ENCODE results near the gene SHANK1. TPM values are rescaled to one million over a fixed set of nuclear protein-coding genes. Genes with fewer than 3 reads are reported as not detected.

SHANK1 gene
- total RNA-seq, 2 experiments from 2014 or later: 0.03 to 13.1 TPM

DNA sequence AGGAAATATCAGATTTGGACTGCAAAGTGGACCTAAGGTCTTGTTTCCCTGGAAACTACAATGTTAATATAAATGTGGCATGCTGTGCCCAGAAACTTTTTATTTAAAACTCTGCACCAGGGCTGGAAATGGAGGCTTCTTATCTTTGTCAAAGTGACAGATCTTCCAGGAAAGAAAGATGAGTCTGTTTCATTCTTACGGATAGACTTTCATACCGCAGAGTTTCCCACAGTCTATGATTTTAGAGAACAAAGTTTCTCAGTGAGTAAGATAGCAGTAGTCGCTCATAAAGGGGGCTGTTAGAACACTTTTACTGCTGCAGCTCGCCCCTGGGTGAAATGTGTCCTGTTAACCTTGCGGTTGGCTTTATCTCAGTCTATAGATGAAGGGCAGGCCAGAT is 10.3 kb upstream of the SHANK1 start:
- no peak for DNase-seq (ENCODE audit: low spot score)
- H2AFZ ChIP-seq (ENCODE audit: low read length): no peak overlapping the region
- H3K4me3 ChIP-seq (ENCODE audit: low read depth, low read length, poor library complexity, severe bottlenecking): no peak overlapping the region
- no peaks in the 10 kb centered on the region for H3K9me3 ChIP-seq (ENCODE audit: low read length)
- H3K27ac ChIP-seq (ENCODE audit: low read depth, low read length, poor library complexity, severe bottlenecking): no peak overlapping the region
- H3K79me2 ChIP-seq (ENCODE audit: insufficient read depth, low read depth, low read length): no peaks in the 10 kb centered on the region
- no peaks in the 10 kb centered on the region for H3K9me2 ChIP-seq (ENCODE audit: insufficient read depth, low read length)
- TF ChIP-seq, protein P1, sequence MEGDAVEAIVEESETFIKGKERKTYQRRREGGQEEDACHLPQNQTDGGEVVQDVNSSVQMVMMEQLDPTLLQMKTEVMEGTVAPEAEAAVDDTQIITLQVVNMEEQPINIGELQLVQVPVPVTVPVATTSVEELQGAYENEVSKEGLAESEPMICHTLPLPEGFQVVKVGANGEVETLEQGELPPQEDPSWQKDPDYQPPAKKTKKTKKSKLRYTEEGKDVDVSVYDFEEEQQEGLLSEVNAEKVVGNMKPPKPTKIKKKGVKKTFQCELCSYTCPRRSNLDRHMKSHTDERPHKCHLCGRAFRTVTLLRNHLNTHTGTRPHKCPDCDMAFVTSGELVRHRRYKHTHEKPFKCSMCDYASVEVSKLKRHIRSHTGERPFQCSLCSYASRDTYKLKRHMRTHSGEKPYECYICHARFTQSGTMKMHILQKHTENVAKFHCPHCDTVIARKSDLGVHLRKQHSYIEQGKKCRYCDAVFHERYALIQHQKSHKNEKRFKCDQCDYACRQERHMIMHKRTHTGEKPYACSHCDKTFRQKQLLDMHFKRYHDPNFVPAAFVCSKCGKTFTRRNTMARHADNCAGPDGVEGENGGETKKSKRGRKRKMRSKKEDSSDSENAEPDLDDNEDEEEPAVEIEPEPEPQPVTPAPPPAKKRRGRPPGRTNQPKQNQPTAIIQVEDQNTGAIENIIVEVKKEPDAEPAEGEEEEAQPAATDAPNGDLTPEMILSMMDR (conservative IDR thresholded peaks at IDR 0.05; ENCODE audit: low read length): no peak
- no peak for TF ChIP-seq EZH2phosphoT487 (IDR thresholded peaks at IDR 0.05; ENCODE audit: borderline replicate concordance, low read depth, low read length)
- no peak overlapping the region for H3K4me2 ChIP-seq (ENCODE audit: low read length)
- no TSS peak for BruUV-seq (replicated peaks)
- H4K20me1 ChIP-seq (ENCODE audit: insufficient read depth, low read length): no peaks in the 10 kb centered on the region
- POLR2A ChIA-PET: interaction anchor here (0.6 kb wide), 1 partner anchor 402 kb away, joined by 3 read pairs; no protein-coding TSS in a partner anchor
- H3K36me3 ChIP-seq (ENCODE audit: insufficient read depth, low read length): no peaks in the 10 kb centered on the region
- H3K4me1 ChIP-seq (ENCODE audit: insufficient read depth, low read length, poor library complexity, severe bottlenecking): peaks cover 11% of the 10 kb centered on the region
- CTCF ChIA-PET (ENCODE audit: unreplicated experiment): no interaction called here
- intact Hi-C loops (cut with micrococcal nuclease; ENCODE audit: unreplicated experiment): no loop called here

DNA sequence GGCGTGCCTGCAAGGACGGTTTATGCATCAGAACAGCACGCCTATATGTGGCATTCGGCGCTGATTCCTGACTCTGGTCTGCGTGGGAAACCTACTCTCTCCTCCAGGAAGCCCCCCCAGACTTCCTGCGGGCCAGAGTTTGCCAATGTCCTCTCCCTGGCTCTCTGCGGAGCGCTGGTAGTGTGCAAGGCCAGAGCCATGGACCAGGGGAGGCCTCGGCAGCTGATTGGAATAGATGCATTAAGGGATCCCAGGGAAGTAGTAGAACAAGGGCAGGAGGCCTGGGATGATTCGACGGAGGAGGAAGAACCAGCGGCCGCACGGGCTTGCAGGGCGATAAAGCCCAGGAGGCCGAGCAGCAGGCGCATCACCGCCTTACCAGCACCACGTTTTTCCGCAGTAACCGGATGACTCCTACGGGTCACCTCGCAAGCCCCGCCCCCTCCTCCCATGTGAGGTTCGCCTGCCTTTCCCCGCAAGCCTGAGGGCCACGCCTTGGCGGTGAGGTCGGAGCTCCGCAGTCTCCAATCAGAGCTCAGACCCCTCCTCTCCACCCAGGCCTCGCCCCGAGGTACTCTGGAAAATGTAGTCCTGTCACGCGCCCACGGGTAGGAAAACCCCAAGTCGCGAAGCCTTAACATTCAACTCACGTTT is 8.6 kb upstream of the SHANK1 start:
- no peaks in the 10 kb centered on the region for H3K79me2 ChIP-seq (ENCODE audit: insufficient read depth, low read depth, low read length)
- no peak overlapping the region for H3K27ac ChIP-seq (ENCODE audit: low read depth, low read length, poor library complexity, severe bottlenecking)
- BruUV-seq (replicated peaks): no TSS peak
- H2AFZ ChIP-seq (ENCODE audit: low read length): no peak overlapping the region
- intact Hi-C loops (cut with micrococcal nuclease; ENCODE audit: unreplicated experiment): no loop called here
- no peak for DNase-seq (ENCODE audit: low spot score)
- TF ChIP-seq, protein P1 (conservative IDR thresholded peaks at IDR 0.05; ENCODE audit: low read length): no peak
- TF ChIP-seq EZH2phosphoT487 (IDR thresholded peaks at IDR 0.05; ENCODE audit: borderline replicate concordance, low read depth, low read length): no peak
- ChIA-PET CTCF (ENCODE audit: unreplicated experiment) (no interaction called here), POLR2A (no interaction called here)
- H3K4me2 ChIP-seq (ENCODE audit: low read length): no peak overlapping the region
- no peaks in the 10 kb centered on the region for H3K36me3 ChIP-seq (ENCODE audit: insufficient read depth, low read length)
- H3K9me2 ChIP-seq (ENCODE audit: insufficient read depth, low read length): no peaks in the 10 kb centered on the region
- H3K4me1 ChIP-seq (ENCODE audit: insufficient read depth, low read length, poor library complexity, severe bottlenecking): peaks cover 11% of the 10 kb centered on the region
- no peaks in the 10 kb centered on the region for H3K9me3 ChIP-seq (ENCODE audit: low read length)
- H4K20me1 ChIP-seq (ENCODE audit: insufficient read depth, low read length): no peaks in the 10 kb centered on the region
- H3K4me3 ChIP-seq (ENCODE audit: low read depth, low read length, poor library complexity, severe bottlenecking): no peak overlapping the region

DNA sequence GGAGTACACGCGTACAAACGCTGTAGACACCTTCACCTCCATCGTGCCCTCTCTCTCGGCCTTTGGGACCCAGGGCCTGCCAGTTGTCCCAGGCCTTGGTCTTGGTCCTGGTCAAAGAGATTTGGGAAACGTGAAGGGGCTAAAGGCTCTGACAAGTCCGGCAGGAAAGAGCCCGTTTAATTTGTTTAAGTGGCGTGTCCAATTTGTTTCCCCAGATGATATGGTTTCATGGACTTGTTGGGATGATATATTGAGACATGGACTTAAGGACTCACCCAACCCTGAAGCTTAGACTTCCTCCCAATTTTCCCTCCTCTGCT is 6.3 kb upstream of the SHANK1 start:
- H2AFZ ChIP-seq (ENCODE audit: low read length): no peak overlapping the region
- H3K4me2 ChIP-seq (ENCODE audit: low read length): peak overlapping the region; percentile 84
- no peaks in the 10 kb centered on the region for H4K20me1 ChIP-seq (ENCODE audit: insufficient read depth, low read length)
- BruUV-seq (replicated peaks): TSS peak; percentile 81
- no peaks in the 10 kb centered on the region for H3K9me3 ChIP-seq (ENCODE audit: low read length)
- H3K79me2 ChIP-seq (ENCODE audit: insufficient read depth, low read depth, low read length): no peaks in the 10 kb centered on the region
- H3K27ac ChIP-seq (ENCODE audit: low read depth, low read length, poor library complexity, severe bottlenecking): no peak overlapping the region
- POLR2A ChIA-PET: no interaction called here
- CTCF ChIA-PET (ENCODE audit: unreplicated experiment): no interaction called here
- intact Hi-C loops (cut with micrococcal nuclease; ENCODE audit: unreplicated experiment): loop anchor here (2.0 kb wide), 1 partner anchor 67 kb away; no protein-coding TSS in a partner anchor
- H3K4me3 ChIP-seq (ENCODE audit: low read depth, low read length, poor library complexity, severe bottlenecking): peak overlapping the region; percentile 76
- TF ChIP-seq, protein P1 (conservative IDR thresholded peaks at IDR 0.05; ENCODE audit: low read length): no peak
- TF ChIP-seq EZH2phosphoT487 (IDR thresholded peaks at IDR 0.05; ENCODE audit: borderline replicate concordance, low read depth, low read length): no peak
- H3K4me1 ChIP-seq (ENCODE audit: insufficient read depth, low read length, poor library complexity, severe bottlenecking): peaks cover 11% of the 10 kb centered on the region
- H3K36me3 ChIP-seq (ENCODE audit: insufficient read depth, low read length): no peaks in the 10 kb centered on the region
- H3K9me2 ChIP-seq (ENCODE audit: insufficient read depth, low read length): no peaks in the 10 kb centered on the region
- no peak for DNase-seq (ENCODE audit: low spot score)

Data from OCI-LY7 (cell line).